GM19035 (cell line): ENCODE measurements around the gene XYLB.

ENCODE experiments used
- ATAC-seq: cut with Tn5 transposase; IDR thresholded peaks from one replicate; pipeline ENCODE4 v1.9.1; 2021; ENCODE audit not compliant: unreplicated experiment

Gene XYLB

GRCh38 chr3:38453913-38454177 lies 107.3 kb downstream of the XYLB start:
- peak; percentile 21 for ATAC-seq

GRCh38 chr3:38454178-38454883 lies 107.7 kb downstream of the XYLB start:
- ATAC-seq = peak; percentile 38

- peak; percentile 43 for ATAC-seq
Observed at GRCh38 chr3:38454884-38455638, 108.5 kb downstream of the XYLB start.

- ATAC-seq = peak; percentile 7
Observed at GRCh38 chr3:38455639-38456430, 109.2 kb downstream of the XYLB start.

GRCh38 chr3:38457111-38458003 lies 110.8 kb downstream of the XYLB start:
- no peak for ATAC-seq

GRCh38 chr3:38458796-38459498 lies 112.4 kb downstream of the XYLB start:
- no peak for ATAC-seq

- no peak for ATAC-seq
Observed at GRCh38 chr3:38459499-38460048, 113.0 kb downstream of the XYLB start.

- ATAC-seq = no peak
Observed at GRCh38 chr3:38460377-38461270, 114.0 kb downstream of the XYLB start.
